ENCODE results near the gene HOMER3.

- no peak for TF ChIP-seq CTCF (IDR thresholded peaks at IDR 0.05; ENCODE audit: extremely low read depth in 1 of 2, insufficient read depth in 1 of 2, low read depth in 1 of 2, low read length in 2 of 2)
- no peak for TF ChIP-seq POLR2A (IDR thresholded peaks at IDR 0.05; ENCODE audit: low read depth, low read length)
These were observed 46.4 kb upstream of the HOMER3 start for GRCh38 chr19:18987456-18987855.

Data from endothelial cell of umbilical vein (primary cell).